ENCODE data around the gene HDAC7. TPM values are rescaled to one million over a fixed set of nuclear protein-coding genes. Genes with fewer than 3 reads are reported as not detected.

Gene HDAC7
- total RNA-seq, 2 donors from 2014 or later = 27.3 to 29.7 TPM

- H3K4me1 ChIP-seq = peaks cover 6% of the 10 kb centered on the region
- no peaks in the 10 kb centered on the region for H3K27me3 ChIP-seq
- H3K9ac ChIP-seq (ENCODE audit: low read depth in 2 of 2, low read length in 2 of 2) = peak overlapping the region in 1 of 2 donors; percentile 36
- DNase-seq = peak; percentile 80
- intact Hi-C loops (cut with DNase I) = loop anchor here (2.0 kb wide), 2 partner anchors 24 to 36 kb away; no protein-coding TSS in a partner anchor
- no peak overlapping the region for H3K27ac ChIP-seq
- H3K9me3 ChIP-seq = no peaks in the 10 kb centered on the region
- TF ChIP-seq, protein P1, sequence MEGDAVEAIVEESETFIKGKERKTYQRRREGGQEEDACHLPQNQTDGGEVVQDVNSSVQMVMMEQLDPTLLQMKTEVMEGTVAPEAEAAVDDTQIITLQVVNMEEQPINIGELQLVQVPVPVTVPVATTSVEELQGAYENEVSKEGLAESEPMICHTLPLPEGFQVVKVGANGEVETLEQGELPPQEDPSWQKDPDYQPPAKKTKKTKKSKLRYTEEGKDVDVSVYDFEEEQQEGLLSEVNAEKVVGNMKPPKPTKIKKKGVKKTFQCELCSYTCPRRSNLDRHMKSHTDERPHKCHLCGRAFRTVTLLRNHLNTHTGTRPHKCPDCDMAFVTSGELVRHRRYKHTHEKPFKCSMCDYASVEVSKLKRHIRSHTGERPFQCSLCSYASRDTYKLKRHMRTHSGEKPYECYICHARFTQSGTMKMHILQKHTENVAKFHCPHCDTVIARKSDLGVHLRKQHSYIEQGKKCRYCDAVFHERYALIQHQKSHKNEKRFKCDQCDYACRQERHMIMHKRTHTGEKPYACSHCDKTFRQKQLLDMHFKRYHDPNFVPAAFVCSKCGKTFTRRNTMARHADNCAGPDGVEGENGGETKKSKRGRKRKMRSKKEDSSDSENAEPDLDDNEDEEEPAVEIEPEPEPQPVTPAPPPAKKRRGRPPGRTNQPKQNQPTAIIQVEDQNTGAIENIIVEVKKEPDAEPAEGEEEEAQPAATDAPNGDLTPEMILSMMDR (IDR thresholded peaks at IDR 0.05) = peak; percentile 98
- H3K36me3 ChIP-seq = no peaks in the 10 kb centered on the region
- H3K4me3 ChIP-seq = no peak overlapping the region
Measured at GRCh38 chr12:47742253-47742825, 77.4 kb downstream of the HDAC7 start.

- Histone ChIP-seq H3K27ac (no peak overlapping the region), H3K4me3 (no peak overlapping the region), H3K9me3 (no peaks in the 10 kb centered on the region), H3K36me3 (no peaks in the 10 kb centered on the region), H3K9ac (ENCODE audit: low read depth in 2 of 2, low read length in 2 of 2) (no peak overlapping the region), H3K27me3 (no peaks in the 10 kb centered on the region), H3K4me1 (peaks cover 10% of the 10 kb centered on the region)
- TF ChIP-seq, protein P1 (IDR thresholded peaks at IDR 0.05) = no peak
- intact Hi-C loops (cut with DNase I) = no loop called here
- DNase-seq = peak; percentile 81
Measured at GRCh38 chr12:47741340-47741703, 78.4 kb downstream of the HDAC7 start.

- Histone ChIP-seq H3K4me1 (peaks cover 10% of the 10 kb centered on the region), H3K4me3 (no peak overlapping the region), H3K9ac (ENCODE audit: low read depth in 2 of 2, low read length in 2 of 2) (peak overlapping the region in 1 of 2 donors; percentile 49), H3K9me3 (no peaks in the 10 kb centered on the region), H3K27me3 (no peaks in the 10 kb centered on the region), H3K36me3 (no peaks in the 10 kb centered on the region), H3K27ac (no peak overlapping the region)
- no peak for DNase-seq
- intact Hi-C loops (cut with DNase I) = no loop called here
- TF ChIP-seq, protein P1 (IDR thresholded peaks at IDR 0.05) = no peak
Measured at GRCh38 chr12:47740606-47741339, 78.9 kb downstream of the HDAC7 start.

DNA sequence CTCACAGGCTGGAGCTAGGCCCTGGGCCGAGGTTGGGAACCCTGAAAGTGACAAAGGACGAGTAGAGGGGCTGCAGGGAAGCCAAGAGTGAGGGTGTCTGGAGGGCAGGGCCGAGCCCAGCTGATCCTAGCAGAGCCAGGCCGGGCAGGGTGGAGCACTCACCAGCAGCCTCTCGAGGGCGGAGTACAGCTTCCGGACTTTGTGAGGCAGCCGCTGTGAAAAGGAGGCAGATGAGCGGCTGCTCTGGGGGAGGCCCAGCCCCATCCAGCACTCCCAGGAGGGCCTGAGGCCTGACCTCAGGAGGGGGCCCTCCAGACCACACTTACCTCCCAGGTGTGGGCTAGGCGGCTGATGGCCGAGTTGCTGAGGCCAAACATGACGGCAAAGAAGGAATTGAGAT lies 79.7 kb downstream of the HDAC7 start:
- Histone ChIP-seq H3K27me3 (no peaks in the 10 kb centered on the region), H3K36me3 (no peaks in the 10 kb centered on the region), H3K4me1 (peaks cover 10% of the 10 kb centered on the region), H3K9ac (ENCODE audit: low read depth in 2 of 2, low read length in 2 of 2) (peak overlapping the region in 1 of 2 donors; percentile 49), H3K4me3 (no peak overlapping the region), H3K9me3 (no peaks in the 10 kb centered on the region), H3K27ac (no peak overlapping the region)
- intact Hi-C loops (cut with DNase I) = no loop called here
- DNase-seq = peak; percentile 58
- TF ChIP-seq, protein P1 (IDR thresholded peaks at IDR 0.05) = no peak

- Histone ChIP-seq H3K27ac (no peak overlapping the region), H3K9me3 (no peaks in the 10 kb centered on the region), H3K4me3 (no peak overlapping the region), H3K9ac (ENCODE audit: low read depth in 2 of 2, low read length in 2 of 2) (no peak overlapping the region), H3K27me3 (no peaks in the 10 kb centered on the region), H3K36me3 (no peaks in the 10 kb centered on the region), H3K4me1 (peaks cover 10% of the 10 kb centered on the region)
- DNase-seq = no peak
- intact Hi-C loops (cut with DNase I) = no loop called here
- TF ChIP-seq, protein P1 (IDR thresholded peaks at IDR 0.05) = no peak
Measured at GRCh38 chr12:47739297-47739696, 80.4 kb downstream of the HDAC7 start.
